Aorta (tissue), 5 donors: ENCODE measurements around the gene GBX1. TPM values are rescaled to one million over a fixed set of nuclear protein-coding genes. Genes with fewer than 3 reads are reported as not detected.

ENCODE experiments used
- ATAC-seq: fragments of 200-7000 bp; cut with Tn5 transposase; one replicate; pipeline ENCODE4 v1.9.1; 2022; ENCODE audit warnings: moderate library complexity; ENCODE audit not compliant: low FRiP score
- DNase-seq, 2 donors: peaks; one replicate each; pipeline ENCODE4 v3.0.0-alpha.2; 2020
- H3K27ac ChIP-seq, 2 donors: one replicate each; pipeline ENCODE4 v1.5.1; 2013; ENCODE audit warnings: low read length in 2 of 2, mild to moderate bottlenecking in 2 of 2, moderate library complexity in 2 of 2, control low read depth in 1 of 2, inconsistent platforms in 1 of 2, low read depth in 1 of 2
- H3K27me3 ChIP-seq, 2 donors: one replicate each; pipeline ENCODE4 v1.6.1; 2013; ENCODE audit warnings: control low read depth in 1 of 2, low read length in 1 of 2, mild to moderate bottlenecking in 1 of 2, moderate library complexity in 1 of 2; ENCODE audit not compliant: insufficient read depth in 2 of 2, control insufficient read depth in 1 of 2
- H3K36me3 ChIP-seq, 2 donors: one replicate each; pipeline ENCODE4 v1.6.1; 2013; ENCODE audit warnings: control low read depth in 1 of 2, low read length in 1 of 2, mild to moderate bottlenecking in 1 of 2; ENCODE audit not compliant: insufficient read depth in 2 of 2, control insufficient read depth in 1 of 2
- H3K4me1 ChIP-seq, 2 donors: one replicate each; pipeline ENCODE4 v1.6.1; 2013; ENCODE audit warnings: low read length in 2 of 2, control low read depth in 1 of 2, mild to moderate bottlenecking in 1 of 2, moderate library complexity in 1 of 2; ENCODE audit not compliant: insufficient read depth in 2 of 2, control insufficient read depth in 1 of 2
- H3K4me3 ChIP-seq, 2 donors: one replicate each; pipeline ENCODE4 v1.5.1; 2013; ENCODE audit warnings: low read length in 2 of 2, control low read depth in 1 of 2, mild to moderate bottlenecking in 1 of 2
- H3K9me3 ChIP-seq: one replicate; pipeline ENCODE4 v1.6.1; 2013; ENCODE audit warnings: mild to moderate bottlenecking, low read length; ENCODE audit not compliant: control insufficient read depth
- WGBS, 2 donors: extraction: QIAGEN DNeasy Blood & Tissue Kit; methylation state at CpG; one replicate each; pipeline ENCODE4 v1.1.7; 2013; 5-methylcytosine and 5-hydroxymethylcytosine counted together
- intact Hi-C, 2 donors: fragments of 100-400 bp; cut with DNase I; formaldehyde crosslinking; loops; one replicate each; pipeline versions ENCODE4 v1.14.2 to v1.15.0; 2022
- polyA plus RNA-seq, 2 donors: library from polyadenylated mRNA; stranded (reverse); fragments of 200-250 nt; gene quantifications; one replicate each; pipeline ENCODE4 v1.2.3, GENCODE V29; 2013
- total RNA-seq, 2 donors: library from RNA; stranded (reverse); fragmentation: NEBNext Ultra II Directional; extraction: Animal tissue kit (Norgen Biotek cat#: 25700); gene quantifications; one replicate each; pipeline ENCODE4 v1.2.1, GENCODE V29; 2021
- donor health status: healthy with polysubstance abuse.
- donor health status: Bipolar disorder and iron deficiency.
- donor health status: DM: no; HTN: no; CAD: no.
- donor health status: DM: no; HTN: no; CAD: no.
- donor health status: DM: yes; HTN: yes; CAD: no.

Gene GBX1
- total and polyA plus RNA-seq, 4 donors: not detected

- Histone ChIP-seq H3K9me3 (no peaks in the 10 kb centered on the region), H3K27ac (no peak overlapping the region), H3K4me1 (no peaks in the 10 kb centered on the region), H3K27me3 (no peaks in the 10 kb centered on the region), H3K4me3 (no peak overlapping the region), H3K36me3 (peaks cover 0 to 2% of the 10 kb centered on the region in 2 donors)
- DNase-seq (peak; percentile 86 to 93), ATAC-seq (peak; percentile 87)
- intact Hi-C loops: loop anchor here (5.0 kb wide), 2 partner anchors 48 to 178 kb away; no protein-coding TSS in a partner anchor
- WGBS, 2 donors: 39 to 41% methylated on average over 24 of the region's 24 CpGs
Observed at GRCh38 chr7:151123822-151124464, 43.6 kb downstream of the GBX1 start.

- no peaks in the 10 kb centered on the region for H3K27me3 ChIP-seq
- H3K4me1 ChIP-seq: no peaks in the 10 kb centered on the region
- H3K36me3 ChIP-seq: peaks cover 0 to 4% of the 10 kb centered on the region in 2 donors
- H3K4me3 ChIP-seq: no peak overlapping the region
- 89 to 90% methylated on average over 49 to 50 of the region's 50 CpGs for WGBS, 2 donors
- H3K27ac ChIP-seq: no peak overlapping the region
- H3K9me3 ChIP-seq: no peaks in the 10 kb centered on the region
- ATAC-seq (no peak), DNase-seq (no peak)
- intact Hi-C loops: loop anchor here (5.0 kb wide), 2 partner anchors 49 to 179 kb away; no protein-coding TSS in a partner anchor
Observed at GRCh38 chr7:151123158-151123821, 44.2 kb downstream of the GBX1 start.

- H3K9me3 ChIP-seq: no peaks in the 10 kb centered on the region
- no peak overlapping the region for H3K27ac ChIP-seq
- H3K4me1 ChIP-seq: no peaks in the 10 kb centered on the region
- peaks cover 0 to 4% of the 10 kb centered on the region in 2 donors for H3K36me3 ChIP-seq
- ATAC-seq (no peak), DNase-seq (no peak)
- WGBS, 2 donors: 91% methylated on average over 25 to 29 of the region's 29 CpGs
- H3K4me3 ChIP-seq: no peak overlapping the region
- no peaks in the 10 kb centered on the region for H3K27me3 ChIP-seq
- intact Hi-C loops: loop anchor here (5.0 kb wide), 2 partner anchors 50 to 180 kb away; no protein-coding TSS in a partner anchor
Observed at GRCh38 chr7:151122796-151123157, 44.7 kb downstream of the GBX1 start.

- H3K27ac ChIP-seq: no peak overlapping the region
- H3K9me3 ChIP-seq: no peaks in the 10 kb centered on the region
- WGBS, 2 donors: 86 to 89% methylated on average over 24 of the region's 24 CpGs
- H3K4me1 ChIP-seq: no peaks in the 10 kb centered on the region
- DNase-seq (no peak), ATAC-seq (no peak)
- no peaks in the 10 kb centered on the region for H3K27me3 ChIP-seq
- H3K4me3 ChIP-seq: no peak overlapping the region
- intact Hi-C loops: loop anchor here (5.0 kb wide), 2 partner anchors 50 to 180 kb away; no protein-coding TSS in a partner anchor
- H3K36me3 ChIP-seq: peaks cover 0 to 4% of the 10 kb centered on the region in 2 donors
Observed at GRCh38 chr7:151122276-151122675, 45.2 kb downstream of the GBX1 start.

GRCh38 chr7:151121380-151122170 is 45.9 kb downstream of the GBX1 start:
- Histone ChIP-seq H3K4me1 (no peaks in the 10 kb centered on the region), H3K27me3 (no peaks in the 10 kb centered on the region), H3K27ac (no peak overlapping the region), H3K36me3 (peaks cover 0 to 4% of the 10 kb centered on the region in 2 donors), H3K9me3 (no peaks in the 10 kb centered on the region), H3K4me3 (no peak overlapping the region)
- DNase-seq (no peak), ATAC-seq (no peak)
- intact Hi-C loops: loop anchor here (5.0 kb wide), 2 partner anchors 51 to 181 kb away; no protein-coding TSS in a partner anchor
- WGBS, 2 donors: 87 to 88% methylated on average over 30 of the region's 30 CpGs

- ATAC-seq (no peak), DNase-seq (no peak)
- H3K27ac ChIP-seq: no peak overlapping the region
- H3K4me1 ChIP-seq: no peaks in the 10 kb centered on the region
- no peak overlapping the region for H3K4me3 ChIP-seq
- 89 to 92% methylated on average over 22 of the region's 22 CpGs for WGBS, 2 donors
- intact Hi-C loops: loop anchor here (5.0 kb wide), 2 partner anchors 51 to 181 kb away; no protein-coding TSS in a partner anchor
- no peaks in the 10 kb centered on the region for H3K27me3 ChIP-seq
- H3K36me3 ChIP-seq: peaks cover 0 to 4% of the 10 kb centered on the region in 2 donors
- H3K9me3 ChIP-seq: no peaks in the 10 kb centered on the region
Observed at GRCh38 chr7:151120896-151121295, 46.6 kb downstream of the GBX1 start.

GRCh38 chr7:151119902-151120301 is 47.6 kb downstream of the GBX1 start:
- peaks cover 0 to 4% of the 10 kb centered on the region in 2 donors for H3K36me3 ChIP-seq
- ATAC-seq: no peak
- intact Hi-C loops: loop anchor here (5.0 kb wide), 2 partner anchors 52 to 182 kb away; no protein-coding TSS in a partner anchor

GRCh38 chr7:151119055-151119415 is 48.5 kb downstream of the GBX1 start:
- 94 to 97% methylated on average over 13 of the region's 13 CpGs for WGBS, 2 donors
- Histone ChIP-seq H3K27me3 (no peaks in the 10 kb centered on the region), H3K27ac (no peak overlapping the region), H3K36me3 (peaks cover 0 to 4% of the 10 kb centered on the region in 2 donors), H3K9me3 (no peaks in the 10 kb centered on the region), H3K4me1 (no peaks in the 10 kb centered on the region), H3K4me3 (no peak overlapping the region)
- DNase-seq: no peak
- no peak for ATAC-seq
- intact Hi-C loops: no loop called here

More at GRCh38 chr7:151119902-151120301, 47.6 kb downstream of the GBX1 start:
- no peaks in the 10 kb centered on the region for H3K9me3 ChIP-seq
- DNase-seq: no peak
- H3K4me3 ChIP-seq: no peak overlapping the region
- no peaks in the 10 kb centered on the region for H3K4me1 ChIP-seq
- no peak overlapping the region for H3K27ac ChIP-seq
- no peaks in the 10 kb centered on the region for H3K27me3 ChIP-seq
- 93 to 95% methylated on average over 27 of the region's 27 CpGs for WGBS, 2 donors
